ENCODE results near the gene IGF2R. TPM values are rescaled to one million over a fixed set of nuclear protein-coding genes. Genes with fewer than 3 reads are reported as not detected.
"Not testable (repeated sequence)": the region's sequence is repeated elsewhere in the genome, so short reads cannot be mapped to it uniquely, and the experiment has no call there.

Gene IGF2R
- total and polyA plus RNA-seq, 9 donors: 29.3 to 116 (median 49.2) TPM

GRCh38 chr6:160088069-160088783 is 119.3 kb downstream of the IGF2R start:
- TF ChIP-seq EP300 (IDR thresholded peaks at IDR 0.05) (no peak), POLR2A (IDR thresholded peaks at IDR 0.05) (no peak)
- TF ChIP-seq, protein P1, sequence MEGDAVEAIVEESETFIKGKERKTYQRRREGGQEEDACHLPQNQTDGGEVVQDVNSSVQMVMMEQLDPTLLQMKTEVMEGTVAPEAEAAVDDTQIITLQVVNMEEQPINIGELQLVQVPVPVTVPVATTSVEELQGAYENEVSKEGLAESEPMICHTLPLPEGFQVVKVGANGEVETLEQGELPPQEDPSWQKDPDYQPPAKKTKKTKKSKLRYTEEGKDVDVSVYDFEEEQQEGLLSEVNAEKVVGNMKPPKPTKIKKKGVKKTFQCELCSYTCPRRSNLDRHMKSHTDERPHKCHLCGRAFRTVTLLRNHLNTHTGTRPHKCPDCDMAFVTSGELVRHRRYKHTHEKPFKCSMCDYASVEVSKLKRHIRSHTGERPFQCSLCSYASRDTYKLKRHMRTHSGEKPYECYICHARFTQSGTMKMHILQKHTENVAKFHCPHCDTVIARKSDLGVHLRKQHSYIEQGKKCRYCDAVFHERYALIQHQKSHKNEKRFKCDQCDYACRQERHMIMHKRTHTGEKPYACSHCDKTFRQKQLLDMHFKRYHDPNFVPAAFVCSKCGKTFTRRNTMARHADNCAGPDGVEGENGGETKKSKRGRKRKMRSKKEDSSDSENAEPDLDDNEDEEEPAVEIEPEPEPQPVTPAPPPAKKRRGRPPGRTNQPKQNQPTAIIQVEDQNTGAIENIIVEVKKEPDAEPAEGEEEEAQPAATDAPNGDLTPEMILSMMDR (IDR thresholded peaks at IDR 0.05): peak; percentile 48 to 80 (median 68)
- no peak overlapping the region for H3K4me3 ChIP-seq
- 30 to 38% (median 33%) methylated on average over 13 of the region's 13 CpGs for WGBS, 3 donors
- H3K4me1 ChIP-seq (ENCODE audit: insufficient read depth): no peaks in the 10 kb centered on the region
- intact Hi-C loops (cut with DNase I): loop anchor here in 3 of 4 donors (2.0 to 10.0 kb wide), 5 partner anchors 223 to 444 kb away; no protein-coding TSS in a partner anchor
- no peaks in the 10 kb centered on the region for H3K27me3 ChIP-seq
- H3K27ac ChIP-seq: no peak overlapping the region
- H3K9me3 ChIP-seq: no peaks in the 10 kb centered on the region
- peak; percentile 76 to 85 (median 82) for DNase-seq
- H3K36me3 ChIP-seq: no peaks in the 10 kb centered on the region

- intact Hi-C loops (cut with DNase I): loop anchor here in 3 of 4 donors (2.0 to 10.0 kb wide), 5 partner anchors 224 to 443 kb away; no protein-coding TSS in a partner anchor
Observed at GRCh38 chr6:160088784-160089533, 120.1 kb downstream of the IGF2R start.

DNA sequence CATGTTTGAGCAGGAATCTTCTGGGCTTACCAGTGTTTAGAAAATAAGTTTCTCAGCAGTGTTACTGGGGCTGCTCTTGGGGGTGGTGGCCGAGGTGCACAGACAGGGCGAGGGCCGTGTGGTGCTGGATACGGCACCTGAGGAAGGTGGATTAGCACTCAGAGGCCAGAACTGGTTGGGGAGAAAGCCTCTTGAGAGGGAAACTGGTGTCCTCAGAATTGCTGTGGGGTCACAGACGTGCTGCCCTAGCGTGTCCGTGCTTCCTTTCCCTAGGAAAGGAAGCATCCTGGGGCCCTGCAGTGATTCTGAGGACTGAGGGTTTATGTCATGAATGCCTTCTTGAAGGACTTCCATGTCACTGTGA is 120.6 kb downstream of the IGF2R start:
- intact Hi-C loops (cut with DNase I): loop anchor here in 3 of 4 donors (2.0 to 10.0 kb wide), 5 partner anchors 225 to 443 kb away; no protein-coding TSS in a partner anchor
- TF ChIP-seq EP300 (IDR thresholded peaks at IDR 0.05): no peak
- TF ChIP-seq, protein P1 (IDR thresholded peaks at IDR 0.05): no peak
- no peak for TF ChIP-seq POLR2A (IDR thresholded peaks at IDR 0.05)
- Histone ChIP-seq H3K4me1 (ENCODE audit: insufficient read depth) (no peaks in the 10 kb centered on the region), H3K36me3 (no peaks in the 10 kb centered on the region), H3K9me3 (no peaks in the 10 kb centered on the region), H3K27me3 (no peaks in the 10 kb centered on the region), H3K27ac (no peak overlapping the region), H3K4me3 (no peak overlapping the region)
- 95 to 97% (median 96%) methylated on average over 7 of the region's 7 CpGs for WGBS, 3 donors
- no peak for DNase-seq

More at GRCh38 chr6:160088784-160089533, 120.1 kb downstream of the IGF2R start:
- Histone ChIP-seq H3K27ac (no peak overlapping the region), H3K27me3 (no peaks in the 10 kb centered on the region), H3K36me3 (no peaks in the 10 kb centered on the region), H3K9me3 (no peaks in the 10 kb centered on the region), H3K4me1 (ENCODE audit: insufficient read depth) (no peaks in the 10 kb centered on the region), H3K4me3 (no peak overlapping the region)
- no peak for DNase-seq
- WGBS, 3 donors: 75 to 78% (median 77%) methylated on average over 21 of the region's 21 CpGs
- TF ChIP-seq POLR2A (IDR thresholded peaks at IDR 0.05) (no peak), EP300 (IDR thresholded peaks at IDR 0.05) (no peak)
- TF ChIP-seq, protein P1 (IDR thresholded peaks at IDR 0.05): no peak

- H3K27me3 ChIP-seq; H3K4me3 ChIP-seq; H3K36me3 ChIP-seq; H3K9me3 ChIP-seq; DNase-seq; H3K27ac ChIP-seq; H3K4me1 ChIP-seq (ENCODE audit: insufficient read depth); intact Hi-C loops (cut with DNase I): not testable (repeated sequence)
- 92 to 93% (median 93%) methylated on average over 21 to 32 of the region's 32 CpGs for WGBS, 3 donors
Observed at GRCh38 chr6:160090442-160091239, 121.8 kb downstream of the IGF2R start.

DNA sequence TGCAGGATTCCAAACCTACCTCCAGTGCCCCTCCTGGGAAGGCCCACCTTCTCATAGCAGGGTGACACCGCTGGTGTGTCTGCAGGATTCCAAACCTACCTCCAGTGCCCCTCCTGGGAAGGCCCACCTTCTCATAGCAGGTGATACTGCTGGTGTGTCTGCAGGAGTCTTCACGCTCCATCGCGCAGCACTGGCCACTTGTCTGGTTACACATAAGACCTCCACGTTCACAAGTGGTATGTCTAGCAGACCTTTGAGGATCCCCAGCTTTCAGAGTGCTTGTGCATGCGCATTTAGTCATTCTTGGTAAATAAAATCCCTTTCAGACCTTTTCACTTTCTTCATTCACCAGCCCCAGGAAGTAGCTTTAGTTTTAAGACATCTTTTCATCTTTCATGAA is 123.3 kb downstream of the IGF2R start:
- 91 to 94% (median 93%) methylated on average over 6 of the region's 6 CpGs for WGBS, 3 donors
- H3K9me3 ChIP-seq; H3K27ac ChIP-seq; intact Hi-C loops (cut with DNase I); H3K36me3 ChIP-seq; DNase-seq; H3K4me1 ChIP-seq (ENCODE audit: insufficient read depth); H3K27me3 ChIP-seq; H3K4me3 ChIP-seq: not testable (repeated sequence)
